ENCODE results near the gene CACNG5. TPM values are rescaled to one million over a fixed set of nuclear protein-coding genes. Genes with fewer than 3 reads are reported as not detected.
A peak's percentile ranks its signal among the peaks of the same experiment; 100 is the strongest.

CACNG5 gene
- total RNA-seq, 2 donors from 2014 or later: not detected

DNA sequence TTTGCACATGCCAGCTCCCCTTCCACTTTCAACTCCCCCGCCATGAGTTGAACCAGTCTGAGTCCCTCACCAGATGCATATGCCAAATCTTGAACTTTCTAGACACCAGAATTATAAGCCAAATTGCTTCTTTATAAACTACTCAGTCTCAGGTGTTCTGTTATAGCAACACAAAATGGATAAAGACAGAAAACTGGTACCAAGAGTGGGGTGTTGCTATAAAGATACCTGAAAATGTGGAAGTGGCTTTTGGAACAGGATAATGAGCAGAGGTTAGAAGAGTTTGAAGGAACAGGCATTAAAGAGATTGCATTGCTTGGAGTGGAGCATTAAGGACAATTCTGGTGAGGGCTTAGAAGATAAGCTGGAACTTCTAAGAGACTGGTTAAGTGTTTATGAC, 17.2 kb upstream of the CACNG5 start:
- no peak for ATAC-seq
- intact Hi-C loops (cut with DNase I): no loop called here
- DNase-seq: no peak

GRCh38 chr17:66819466-66819865, 15.5 kb upstream of the CACNG5 start:
- ATAC-seq (no peak), DNase-seq (no peak)
- intact Hi-C loops (cut with DNase I): no loop called here

- ATAC-seq (no peak), DNase-seq (no peak)
- intact Hi-C loops (cut with DNase I): no loop called here
These were observed 12.9 kb upstream of the CACNG5 start for GRCh38 chr17:66822009-66822408.

DNA sequence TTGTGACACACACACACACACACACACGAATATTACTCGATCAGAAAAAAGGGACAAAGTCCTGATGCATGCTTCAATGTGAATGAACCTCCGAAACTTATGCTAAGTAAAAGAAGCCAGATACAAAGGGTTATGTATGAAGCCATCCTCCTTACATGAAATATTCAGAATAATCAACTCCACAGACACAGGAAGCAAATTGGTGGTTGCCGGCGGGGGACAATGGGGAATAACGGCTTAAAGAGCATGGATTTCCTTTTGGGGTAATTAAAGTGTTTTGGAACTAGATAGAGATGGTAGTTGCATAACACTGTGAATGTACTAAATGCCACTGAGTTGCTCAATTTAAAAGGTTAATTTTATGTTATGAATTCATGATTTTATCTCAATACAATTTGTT, 8.1 kb upstream of the CACNG5 start:
- DNase-seq (no peak), ATAC-seq (no peak)
- intact Hi-C loops (cut with DNase I): no loop called here

DNA sequence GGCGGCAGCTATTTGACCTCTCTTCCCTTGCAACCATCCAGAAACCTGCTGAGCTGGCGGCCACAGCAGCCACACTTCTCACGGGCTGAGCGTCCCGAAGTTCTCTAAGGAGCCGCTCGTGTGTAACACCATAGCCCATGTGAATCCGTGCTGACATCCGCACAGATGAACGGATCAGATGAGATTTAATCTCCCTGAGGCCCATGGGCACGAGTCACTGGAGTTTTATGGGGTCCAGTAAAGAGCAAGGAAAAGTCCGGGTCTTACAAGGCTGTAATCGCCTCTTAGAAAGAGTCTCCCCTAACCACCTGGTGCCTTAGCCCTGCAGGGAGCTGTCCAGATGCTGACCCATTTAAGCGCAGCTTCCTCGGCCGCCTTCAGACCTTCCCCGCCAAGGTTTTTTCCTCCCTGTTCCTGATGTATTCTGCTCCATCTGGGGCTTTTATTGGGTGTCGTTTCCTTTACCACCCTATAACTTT, 5.5 kb upstream of the CACNG5 start:
- intact Hi-C loops (cut with DNase I): no loop called here
- DNase-seq (peak; percentile 39), ATAC-seq (peak; percentile 88)

DNA sequence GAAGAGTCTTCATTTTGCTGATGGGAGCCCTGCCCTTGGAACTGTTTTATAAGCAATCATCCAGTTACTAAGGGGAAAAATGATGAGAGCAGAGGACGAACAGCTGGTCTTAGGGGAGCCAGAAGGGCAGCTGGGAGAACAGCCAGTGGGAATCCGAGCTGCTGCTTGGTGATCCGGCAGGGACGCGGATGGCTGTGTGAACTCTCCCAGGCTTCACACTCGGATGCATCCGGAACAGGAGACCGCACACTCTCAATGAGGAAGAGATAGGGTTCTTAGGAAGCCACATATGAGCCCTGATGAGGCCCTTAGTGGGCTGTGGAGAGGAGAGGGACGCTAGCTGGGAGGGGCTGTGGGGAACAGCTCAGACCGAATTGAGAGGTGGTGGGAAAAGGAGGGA, 5.0 kb upstream of the CACNG5 start:
- ATAC-seq: no peak
- intact Hi-C loops (cut with DNase I): no loop called here
- DNase-seq: no peak

- intact Hi-C loops (cut with DNase I): no loop called here
- no peak for DNase-seq
- ATAC-seq: no peak
These were observed 4.5 kb upstream of the CACNG5 start for GRCh38 chr17:66830451-66830850.

DNA sequence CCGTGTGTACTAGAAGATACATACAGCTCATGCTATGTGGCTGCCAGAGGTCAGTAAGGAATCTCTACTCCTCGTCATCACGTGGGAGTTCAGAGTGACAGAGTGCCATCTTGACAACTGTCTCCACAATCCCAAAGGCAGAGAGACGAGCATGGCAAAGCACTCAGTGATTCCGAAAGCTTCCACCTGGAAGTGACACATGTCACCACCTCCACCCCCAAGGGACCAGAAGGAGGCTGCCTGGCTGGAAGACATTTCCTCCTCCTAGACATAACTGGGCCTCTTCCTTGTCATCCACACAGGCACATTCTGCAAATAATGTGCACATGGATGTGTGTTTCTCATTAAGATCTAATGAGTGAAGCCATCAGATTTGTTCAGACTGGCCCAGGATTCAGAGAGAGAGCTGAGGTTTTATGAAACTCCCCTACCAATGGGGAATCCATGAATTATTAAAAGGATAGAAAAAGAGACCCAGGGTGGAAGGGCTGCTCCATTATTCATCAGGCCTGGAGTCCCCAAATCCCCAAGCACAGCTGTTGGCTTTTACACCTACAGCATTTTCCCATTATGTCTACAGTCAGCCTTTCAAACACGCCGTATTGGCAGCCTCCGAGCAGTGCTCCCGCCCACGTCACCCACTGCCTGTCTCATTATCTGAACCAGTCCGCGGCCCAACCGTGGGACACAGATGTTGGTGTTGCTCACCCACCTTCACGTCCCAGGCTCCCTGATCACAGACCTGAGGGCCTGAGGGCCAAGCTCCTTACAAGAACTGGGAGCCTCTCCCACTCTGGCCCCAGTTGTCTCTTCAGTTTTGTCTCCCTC, 3.3 kb upstream of the CACNG5 start:
- no peak for DNase-seq
- no peak for ATAC-seq
- intact Hi-C loops (cut with DNase I): no loop called here

DNA sequence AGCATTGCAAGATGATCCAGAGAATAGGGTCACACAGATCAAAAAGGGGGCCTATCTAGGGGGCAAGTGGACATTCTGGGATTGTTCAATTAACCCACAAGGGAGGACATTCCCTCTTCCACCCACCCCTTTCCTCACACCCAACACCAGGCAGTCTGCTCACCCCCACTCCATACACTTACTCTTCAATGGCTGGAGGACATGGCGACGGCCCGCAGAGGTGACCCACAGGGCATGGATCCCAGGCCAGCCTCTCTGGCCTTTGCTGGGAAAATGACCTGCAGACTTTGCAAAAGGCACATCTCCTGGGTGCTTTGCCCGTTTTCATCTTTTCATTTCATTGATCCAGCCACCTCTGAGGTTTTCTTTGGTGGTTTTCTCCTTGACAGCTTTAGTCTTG, 1.7 kb upstream of the CACNG5 start:
- DNase-seq (no peak), ATAC-seq (no peak)
- intact Hi-C loops (cut with DNase I): no loop called here

- intact Hi-C loops (cut with DNase I): no loop called here
- ATAC-seq: no peak
- DNase-seq: no peak
These were observed 445 bp upstream of the CACNG5 start for GRCh38 chr17:66834426-66834918.

DNA sequence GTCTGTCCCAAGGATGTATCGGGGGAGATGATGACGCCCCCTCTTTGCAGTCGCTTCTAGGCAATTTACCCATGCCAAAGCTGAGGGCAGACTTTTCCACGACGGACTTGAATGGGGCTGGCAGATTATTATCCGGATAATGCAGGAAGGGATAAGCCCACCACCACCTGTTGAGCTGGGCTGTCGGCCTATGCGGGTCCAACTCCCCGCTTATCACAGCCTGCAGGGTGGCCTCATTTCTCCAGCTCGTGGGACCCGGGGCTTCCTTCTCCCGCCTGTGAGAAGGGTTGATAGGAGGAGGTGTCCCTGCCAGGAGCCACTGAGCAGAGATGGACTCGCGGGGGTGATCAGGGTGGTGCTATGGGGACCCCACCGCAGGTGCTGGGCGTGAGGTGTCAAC, 559 bp downstream of the CACNG5 start:
- intact Hi-C loops (cut with DNase I): no loop called here
- DNase-seq: no peak
- ATAC-seq: no peak

DNA sequence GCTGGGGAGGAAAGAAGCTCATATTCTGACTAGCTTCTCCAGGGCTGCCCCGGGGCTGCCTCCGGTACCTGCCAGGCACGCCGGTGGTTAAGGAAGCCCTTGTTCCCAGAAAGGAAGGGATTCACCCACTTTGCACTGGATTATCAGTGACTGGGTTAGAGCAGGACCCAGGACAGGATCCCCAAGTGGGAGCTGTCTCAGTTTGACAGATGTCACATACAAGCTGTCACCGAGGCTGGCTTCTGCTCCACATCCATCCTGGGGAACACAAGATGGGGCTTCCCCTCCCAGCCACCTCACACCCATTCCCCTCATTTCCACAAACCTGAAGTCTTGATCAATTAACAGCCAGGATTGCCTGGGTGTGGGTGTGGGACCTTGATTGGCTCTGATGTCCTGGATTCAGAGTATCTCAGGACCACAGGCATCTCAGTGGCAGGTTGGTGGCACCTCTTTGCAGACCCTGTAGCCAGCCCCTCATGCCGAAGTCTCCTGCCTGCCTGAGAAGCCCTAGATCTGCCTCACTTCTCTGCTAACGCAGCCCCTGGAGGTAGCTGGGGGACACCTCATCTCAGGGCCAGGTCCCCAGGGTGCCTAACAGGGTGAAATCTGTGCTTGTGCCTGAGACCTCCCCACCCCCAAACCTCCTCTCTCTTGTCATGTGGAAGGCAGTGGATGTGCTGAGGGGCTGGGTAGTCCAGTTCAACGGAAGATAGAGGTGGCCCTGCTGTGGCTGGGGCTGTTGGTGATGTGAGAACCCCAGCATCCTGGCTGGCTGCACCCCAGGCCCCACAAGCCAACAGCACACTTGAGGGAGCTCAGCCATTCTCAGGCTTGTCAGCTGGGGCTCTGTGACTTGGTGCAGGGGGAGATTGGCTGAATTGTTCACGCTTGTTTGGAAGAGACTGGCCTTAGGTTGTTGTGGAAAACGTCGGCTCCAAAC, 1.4 kb downstream of the CACNG5 start:
- DNase-seq (no peak), ATAC-seq (no peak)
- intact Hi-C loops (cut with DNase I): no loop called here

DNA sequence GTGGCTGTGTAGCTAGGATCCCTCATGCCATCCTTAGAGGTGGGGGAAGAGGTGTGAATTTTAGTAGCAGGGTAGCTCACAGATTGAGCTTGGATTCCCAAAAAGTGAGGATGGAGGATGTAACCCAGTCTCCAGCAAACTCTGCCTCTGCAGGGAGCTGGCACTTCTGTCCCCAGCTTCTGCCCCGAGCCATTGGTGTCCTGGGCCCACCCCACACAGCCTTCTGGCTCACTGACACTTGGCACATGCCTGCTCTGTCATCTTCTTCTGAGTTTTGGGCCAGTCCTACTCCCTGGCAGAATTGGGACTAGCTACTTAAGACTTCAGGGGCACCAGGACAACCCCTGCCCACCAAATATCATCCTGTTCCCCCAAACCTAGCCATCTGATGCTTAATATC, 2.3 kb downstream of the CACNG5 start:
- no peak for DNase-seq
- no peak for ATAC-seq

DNA sequence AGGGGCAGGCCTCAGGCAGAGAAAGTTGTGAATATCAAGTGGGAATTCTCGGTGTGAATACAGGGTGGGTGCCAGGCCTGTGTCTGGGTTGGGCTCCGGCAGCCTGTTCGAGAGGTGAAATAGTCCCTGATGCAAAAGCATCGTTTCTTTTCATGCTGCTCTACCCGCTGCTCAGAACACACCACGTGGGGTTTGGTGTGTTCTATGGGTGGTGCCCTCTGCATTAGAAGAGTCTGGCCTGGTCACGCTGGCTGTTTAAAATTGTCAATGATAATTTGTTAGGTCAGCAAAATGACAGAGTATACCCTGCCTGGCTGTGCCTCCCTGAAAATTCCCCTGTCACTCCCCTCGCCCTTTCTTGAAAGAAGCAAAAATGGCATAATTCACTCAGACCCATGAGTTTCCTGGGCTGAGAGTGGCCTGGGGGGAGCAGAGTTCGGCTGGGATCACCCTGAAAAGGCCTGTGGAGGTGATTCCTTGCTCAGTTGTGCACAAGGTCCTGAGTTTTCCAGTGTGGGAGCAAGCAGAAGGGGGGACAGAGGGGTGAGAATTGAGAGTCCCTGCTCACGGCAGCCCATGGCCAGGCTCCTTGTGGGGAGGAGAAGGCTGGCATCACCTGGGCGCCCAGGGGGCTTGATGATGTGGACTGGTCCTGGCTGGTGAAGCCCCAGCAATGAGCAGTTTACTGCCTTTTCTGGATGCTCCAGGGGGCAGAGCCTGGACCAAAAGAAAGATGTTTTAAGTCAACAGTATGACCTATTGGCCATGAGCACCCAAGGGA, 3.2 kb downstream of the CACNG5 start:
- ATAC-seq (no peak), DNase-seq (no peak)
- intact Hi-C loops (cut with DNase I): no loop called here

More for the DNA sequence above, 2.3 kb downstream of the CACNG5 start:
- intact Hi-C loops (cut with DNase I): no loop called here

DNA sequence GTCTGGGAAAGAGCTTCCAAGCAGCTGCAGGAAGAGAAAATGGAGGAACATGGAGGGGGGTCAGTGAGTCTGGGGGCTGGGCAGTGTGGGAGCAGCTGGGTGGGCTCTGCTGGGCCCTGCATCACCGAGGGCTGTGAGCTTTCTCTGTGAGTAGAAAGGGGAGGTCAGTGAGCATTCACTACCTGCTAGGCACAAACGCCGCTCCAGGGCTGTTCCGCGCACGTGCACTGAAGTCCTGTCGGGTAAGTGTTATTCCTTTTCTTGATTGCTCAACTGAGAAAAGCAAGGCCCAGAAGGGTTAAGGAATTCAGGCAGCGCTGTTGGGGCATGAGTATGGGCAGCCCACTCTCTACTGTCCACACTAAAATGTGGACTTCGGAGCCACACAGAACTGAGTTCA, 4.7 kb downstream of the CACNG5 start:
- DNase-seq (no peak), ATAC-seq (no peak)
- intact Hi-C loops (cut with DNase I): no loop called here

- ATAC-seq: no peak
- intact Hi-C loops (cut with DNase I): no loop called here
- no peak for DNase-seq
These were observed 5.1 kb downstream of the CACNG5 start for GRCh38 chr17:66840061-66840460.

GRCh38 chr17:66841328-66841727, 6.4 kb downstream of the CACNG5 start:
- no peak for DNase-seq
- intact Hi-C loops (cut with DNase I): no loop called here
- no peak for ATAC-seq

DNA sequence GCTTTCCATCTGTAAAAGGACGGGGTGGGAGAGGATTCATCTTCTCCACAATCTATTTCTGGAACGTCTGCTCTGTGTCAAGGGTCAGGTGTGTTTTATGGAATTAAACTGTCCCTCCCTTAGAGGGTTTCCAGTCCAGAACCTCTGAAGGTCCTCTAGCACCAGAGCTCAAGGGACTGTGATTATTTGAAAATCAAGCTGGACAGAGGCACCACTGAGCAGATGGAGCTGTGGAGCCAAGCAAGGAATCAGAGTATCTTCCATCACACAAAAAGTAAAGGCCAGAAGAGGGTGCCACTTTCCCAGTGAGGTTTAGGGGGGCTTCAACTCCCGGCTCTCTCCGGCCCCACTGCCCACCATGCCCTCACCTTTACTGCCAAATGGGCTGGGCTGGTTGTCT, 6.8 kb downstream of the CACNG5 start:
- intact Hi-C loops (cut with DNase I): no loop called here
- ATAC-seq: no peak
- DNase-seq: no peak

- ATAC-seq (no peak), DNase-seq (no peak)
- intact Hi-C loops (cut with DNase I): no loop called here
These were observed 7.6 kb downstream of the CACNG5 start for GRCh38 chr17:66842505-66842904.
